GM10248 (cell line): Measurements from ENCODE around the gene BPIFB6.

Experiments used
- CTCF ChIA-PET: fragments of 300-600 bp; sonication (Branson Sonifier 250); formaldehyde crosslinking; extraction: SDS; loops from one replicate; lab custom pipeline; 2021; ENCODE audit warnings: antibody characterized with exemption; lab: Yijun Ruan, JAX
- POLR2A ChIA-PET: fragments of 350-650 bp; sonication (Branson Sonifier 250); formaldehyde crosslinking; extraction: SDS; loops from one replicate; lab custom pipeline; 2020; ENCODE audit warnings: antibody characterized with exemption; lab: Yijun Ruan, JAX
- DNase-seq: peaks from one replicate; pipeline ENCODE4 v3.0.0; 2012; ENCODE audit errors: extremely low spot score
- TF ChIP-seq, protein P1 (sequence below): IDR thresholded peaks from 2 replicates; pipeline ENCODE4 v1.5.1; 2012; ENCODE audit warnings: mild to moderate bottlenecking, low read depth; ENCODE audit errors: extremely low read depth, missing control alignments, control extremely low read depth

BPIFB6 gene

DNA sequence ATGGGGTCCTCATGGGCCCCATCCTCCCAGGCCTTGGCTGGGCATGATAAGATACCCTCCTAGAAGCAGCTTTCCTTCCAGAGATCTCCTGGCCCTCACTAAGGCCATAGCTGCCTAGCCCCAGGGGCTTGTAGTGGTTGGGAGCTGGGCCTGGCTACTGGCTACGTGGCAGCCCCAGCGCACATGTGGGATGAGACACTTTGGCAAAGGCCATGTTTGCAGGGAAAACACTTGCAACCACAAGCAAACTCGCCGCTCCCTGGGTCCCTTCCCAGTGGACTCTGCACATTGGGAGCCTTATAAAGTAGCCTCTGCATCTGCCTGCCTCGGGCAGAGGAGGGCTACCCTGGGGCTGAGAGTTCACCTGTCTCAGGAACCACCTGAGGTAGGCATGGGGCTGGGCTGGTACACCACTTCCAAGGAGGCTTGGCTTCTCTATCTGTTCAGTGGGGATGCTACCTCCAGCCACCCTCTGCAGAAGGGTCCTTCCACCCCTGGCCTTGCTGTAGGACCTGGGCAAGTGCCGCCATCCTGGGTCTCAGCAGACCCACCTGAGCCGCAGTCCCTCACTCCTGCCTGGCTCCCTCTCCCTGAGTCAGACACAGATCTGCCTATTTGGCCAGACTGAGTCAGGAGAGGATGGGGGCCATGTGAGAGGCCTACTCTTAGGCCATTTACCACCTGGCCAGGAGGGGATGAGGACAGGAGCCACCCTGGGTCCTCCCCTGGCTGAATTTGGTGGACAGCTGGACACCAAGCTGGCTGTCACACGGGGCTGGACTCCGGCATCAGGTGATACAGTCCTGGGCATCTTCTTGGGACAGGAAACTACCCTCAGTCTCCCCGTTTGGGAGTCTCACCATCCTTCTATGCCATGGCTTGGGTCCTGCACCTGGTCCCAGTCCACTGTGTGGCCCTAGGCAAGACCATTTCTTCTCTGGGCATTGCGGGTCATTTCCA is 23.8 kb upstream of the BPIFB6 start, which contains the start of gene BPIFB2:
Gene BPIFB2, plus strand, starts transcription at position 329 of the 960 bp plus-strand sequence. CDS start 871 bp downstream, outside the sequence.
- TF ChIP-seq, protein P1, sequence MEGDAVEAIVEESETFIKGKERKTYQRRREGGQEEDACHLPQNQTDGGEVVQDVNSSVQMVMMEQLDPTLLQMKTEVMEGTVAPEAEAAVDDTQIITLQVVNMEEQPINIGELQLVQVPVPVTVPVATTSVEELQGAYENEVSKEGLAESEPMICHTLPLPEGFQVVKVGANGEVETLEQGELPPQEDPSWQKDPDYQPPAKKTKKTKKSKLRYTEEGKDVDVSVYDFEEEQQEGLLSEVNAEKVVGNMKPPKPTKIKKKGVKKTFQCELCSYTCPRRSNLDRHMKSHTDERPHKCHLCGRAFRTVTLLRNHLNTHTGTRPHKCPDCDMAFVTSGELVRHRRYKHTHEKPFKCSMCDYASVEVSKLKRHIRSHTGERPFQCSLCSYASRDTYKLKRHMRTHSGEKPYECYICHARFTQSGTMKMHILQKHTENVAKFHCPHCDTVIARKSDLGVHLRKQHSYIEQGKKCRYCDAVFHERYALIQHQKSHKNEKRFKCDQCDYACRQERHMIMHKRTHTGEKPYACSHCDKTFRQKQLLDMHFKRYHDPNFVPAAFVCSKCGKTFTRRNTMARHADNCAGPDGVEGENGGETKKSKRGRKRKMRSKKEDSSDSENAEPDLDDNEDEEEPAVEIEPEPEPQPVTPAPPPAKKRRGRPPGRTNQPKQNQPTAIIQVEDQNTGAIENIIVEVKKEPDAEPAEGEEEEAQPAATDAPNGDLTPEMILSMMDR, result no peak
- CTCF ChIA-PET, result interaction anchor here (2.7 kb wide), 1 partner anchor 9 kb away, joined by 6 read pairs; no protein-coding TSS in a partner anchor
- no peak for DNase-seq
- POLR2A ChIA-PET, result no interaction called here

DNA sequence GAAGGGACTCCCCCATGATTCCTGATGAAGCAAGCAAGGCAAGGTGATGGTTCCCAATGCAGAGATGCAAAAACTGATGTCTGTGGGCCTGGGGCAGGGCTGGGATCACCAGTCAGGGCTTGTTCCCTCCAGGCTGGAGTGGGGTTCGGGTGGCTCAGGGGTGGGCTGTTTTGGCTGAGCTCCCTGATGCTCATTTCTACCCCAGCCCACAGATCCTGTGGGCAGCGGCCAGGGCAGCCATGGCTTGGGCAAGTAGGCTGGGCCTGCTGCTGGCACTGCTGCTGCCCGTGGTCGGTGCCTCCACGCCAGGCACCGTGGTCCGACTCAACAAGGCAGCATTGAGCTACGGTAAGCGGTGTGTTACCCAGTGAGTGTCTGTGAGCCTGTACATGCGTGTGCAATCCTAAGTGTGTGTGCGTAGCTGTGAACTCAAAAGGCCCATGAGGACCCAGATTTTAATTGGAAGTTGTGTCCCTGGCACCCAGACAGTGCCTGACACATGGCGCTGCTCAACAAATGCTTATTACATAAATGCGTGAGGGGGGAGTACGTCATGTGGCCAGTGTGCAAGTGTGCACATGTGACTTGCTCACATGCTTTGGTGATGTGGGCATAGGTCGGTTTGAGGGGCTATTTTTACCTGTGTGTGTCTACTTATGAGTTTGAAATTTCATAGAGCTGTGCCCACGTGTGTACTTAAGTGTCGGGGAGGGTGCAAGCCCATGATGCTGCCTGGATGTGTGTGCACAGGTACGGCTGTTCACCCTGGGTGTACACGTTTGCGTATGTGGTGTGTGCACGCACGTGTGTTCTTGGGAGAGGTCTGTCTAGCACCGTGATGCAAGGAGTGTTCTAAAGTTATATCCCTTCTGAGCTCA is 22.9 kb upstream of the BPIFB6 start:
- DNase-seq, result no peak
- TF ChIP-seq, protein P1, result no peak
- CTCF ChIA-PET, result interaction anchor here (1.5 kb wide), 1 partner anchor 16 kb away, joined by 3 read pairs; no protein-coding TSS in a partner anchor
- POLR2A ChIA-PET, result no interaction called here

DNA sequence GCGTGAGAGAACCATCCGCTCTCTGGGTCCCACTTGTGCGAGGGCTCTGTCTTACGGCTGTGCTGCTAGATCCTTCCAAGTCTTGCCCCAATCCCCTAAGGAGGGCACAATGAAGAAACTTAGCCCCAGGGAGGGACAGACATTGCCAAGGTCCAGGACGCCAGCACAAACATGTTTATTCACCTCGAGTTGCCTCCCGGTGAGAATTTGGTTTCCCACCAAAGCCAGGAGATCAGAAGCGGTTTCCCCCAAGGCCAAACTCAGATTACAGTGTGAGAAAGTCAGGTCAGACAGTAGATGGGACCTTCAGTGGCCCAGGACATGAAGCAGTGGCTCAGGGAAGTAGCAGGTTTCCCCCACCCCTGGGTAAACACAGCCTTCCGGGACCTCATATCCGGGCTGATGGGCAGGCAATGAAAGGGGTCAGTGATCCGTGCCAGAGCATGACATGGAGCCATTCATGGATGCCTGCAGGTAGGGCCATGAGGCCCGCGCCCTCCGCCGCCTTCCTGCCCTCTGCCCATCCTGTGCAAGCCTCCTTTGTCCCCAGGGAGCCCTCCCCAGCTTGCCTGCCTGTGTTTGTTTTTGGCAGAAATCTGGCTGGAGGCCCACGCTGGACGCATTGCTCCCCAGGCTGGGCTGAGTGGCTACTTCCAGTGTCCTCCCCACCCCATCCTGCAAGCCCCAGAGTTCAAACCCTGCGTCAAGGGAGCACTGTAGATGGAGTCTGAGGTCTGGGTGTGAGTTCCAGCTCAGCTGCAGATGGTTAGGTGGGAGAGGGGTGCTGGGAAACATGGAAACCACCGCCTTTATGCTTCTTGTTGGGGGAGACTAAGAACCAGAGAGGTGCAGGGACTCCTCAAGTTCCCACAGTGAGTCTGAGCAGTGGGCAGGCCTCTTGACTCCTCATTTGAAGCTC is 22.0 kb upstream of the BPIFB6 start:
- ChIA-PET CTCF (interaction anchor here (1.5 kb wide), 1 partner anchor 15 kb away, joined by 3 read pairs; no protein-coding TSS in a partner anchor), POLR2A (no interaction called here)

DNA sequence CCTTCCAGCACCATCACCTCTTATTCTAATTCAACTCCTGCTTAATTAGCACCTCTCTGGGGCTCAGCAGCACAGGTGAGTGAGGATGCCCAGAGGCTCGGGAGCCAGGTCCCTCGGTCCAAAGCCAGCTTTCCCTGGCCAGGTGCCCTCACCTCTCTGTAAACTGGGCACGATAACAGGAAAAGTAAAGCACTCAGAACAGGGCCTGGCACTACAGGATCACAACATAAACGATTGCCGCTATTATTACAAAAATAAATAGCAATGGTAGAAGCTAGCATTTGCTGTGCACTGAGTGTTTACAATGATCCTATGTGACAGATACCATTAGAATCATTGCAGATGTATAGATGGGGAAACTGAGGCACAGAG is 21.3 kb upstream of the BPIFB6 start:
- ChIA-PET CTCF (interaction anchor here (1.5 kb wide), 1 partner anchor 14 kb away, joined by 3 read pairs; no protein-coding TSS in a partner anchor), POLR2A (no interaction called here)
- TF ChIP-seq, protein P1, result no peak
- DNase-seq, result no peak

More for the DNA sequence above, 22.0 kb upstream of the BPIFB6 start:
- TF ChIP-seq, protein P1, result no peak
- no peak for DNase-seq

DNA sequence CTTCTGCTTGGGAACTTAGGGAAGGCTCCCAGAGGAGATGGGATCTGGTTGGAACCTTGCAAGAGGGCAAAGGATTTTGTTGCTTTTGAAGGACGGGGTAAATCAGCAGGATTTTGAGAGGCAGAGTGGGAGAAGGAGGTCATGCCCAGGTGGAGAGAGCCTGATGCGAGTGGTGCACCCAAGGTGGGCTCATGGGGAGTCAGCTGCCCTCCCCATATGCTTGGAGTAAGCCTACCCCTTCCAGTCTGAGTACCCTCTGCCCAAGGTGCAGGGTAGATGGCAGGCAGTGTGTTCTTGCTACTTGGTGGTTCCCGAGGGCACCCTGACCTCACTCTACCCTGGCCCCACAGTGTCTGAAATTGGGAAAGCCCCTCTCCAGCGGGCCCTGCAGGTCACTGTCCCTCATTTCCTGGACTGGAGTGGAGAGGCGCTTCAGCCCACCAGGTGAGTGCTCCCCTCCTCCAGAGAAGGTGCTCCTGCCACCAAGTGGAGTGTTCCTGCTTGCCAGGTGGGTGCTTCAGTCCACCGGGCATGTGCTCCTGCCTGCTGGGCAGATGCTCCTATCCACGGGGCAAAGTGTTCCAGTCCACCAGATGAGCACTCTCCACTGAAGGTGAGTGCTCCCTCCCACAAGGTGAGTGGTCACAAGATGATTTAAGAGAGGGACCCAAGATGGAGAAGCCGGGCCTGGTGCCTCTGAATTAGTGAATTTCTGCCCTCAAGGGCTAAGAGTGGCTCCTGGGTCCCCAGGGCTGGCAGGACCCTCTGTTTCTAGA is 20.6 kb upstream of the BPIFB6 start:
- ChIA-PET POLR2A (no interaction called here), CTCF (no interaction called here)
- TF ChIP-seq, protein P1, result no peak
- DNase-seq, result no peak
